H9 (cell line): ENCODE measurements around the gene OR2L2. TPM values are rescaled to one million over a fixed set of nuclear protein-coding genes. Genes with fewer than 3 reads are reported as not detected.

ENCODE experiments used
- DNase-seq: peaks from one replicate; pipeline ENCODE4 v3.0.0-alpha.2; 2017
- H2AFZ ChIP-seq: one replicate; pipeline ENCODE4 v1.6.1; 2013; ENCODE audit warnings: mild to moderate bottlenecking, low read length, control low read depth, moderate library complexity
- H2AK5ac ChIP-seq: 2 replicates; pipeline ENCODE4 v1.6.1; 2013; ENCODE audit warnings: low read length, control low read depth, mixed read lengths; ENCODE audit not compliant: insufficient read length
- H2BK120ac ChIP-seq: one replicate; pipeline ENCODE4 v1.6.1; 2013; ENCODE audit warnings: low read depth, mild to moderate bottlenecking, low read length, control low read depth, inconsistent platforms; ENCODE audit not compliant: poor library complexity, severe bottlenecking
- H2BK12ac ChIP-seq: 2 replicates; pipeline ENCODE4 v1.6.1; 2013; ENCODE audit warnings: low read length, control low read depth, mixed read lengths, low read depth; ENCODE audit not compliant: insufficient read length
- H2BK15ac ChIP-seq: 2 replicates; pipeline ENCODE4 v1.6.1; 2013; ENCODE audit warnings: low read depth, low read length, control low read depth
- H2BK20ac ChIP-seq: one replicate; pipeline ENCODE4 v1.6.1; 2013; ENCODE audit warnings: low read depth, mild to moderate bottlenecking, low read length, control low read depth, inconsistent platforms; ENCODE audit not compliant: poor library complexity, severe bottlenecking
- H2BK5ac ChIP-seq: 2 replicates; pipeline ENCODE4 v1.6.1; 2013; ENCODE audit warnings: low read length, control low read depth, mixed read lengths; ENCODE audit not compliant: insufficient read length
- H3K14ac ChIP-seq: 2 replicates; pipeline ENCODE4 v1.6.1; 2013; ENCODE audit warnings: low read length, control low read depth; ENCODE audit not compliant: insufficient read depth
- H3K18ac ChIP-seq: 2 replicates; pipeline ENCODE4 v1.6.1; 2013; ENCODE audit warnings: low read depth, mild to moderate bottlenecking, mixed read lengths, low read length, control low read depth; ENCODE audit not compliant: insufficient read length
- H3K23ac ChIP-seq: 2 replicates; pipeline ENCODE4 v1.6.1; 2013; ENCODE audit warnings: low read length, control low read depth, mixed read lengths, low read depth; ENCODE audit not compliant: insufficient read length
- H3K23me2 ChIP-seq: 2 replicates; pipeline ENCODE4 v1.6.1; 2013; ENCODE audit warnings: low read depth, mild to moderate bottlenecking, mixed read lengths, low read length, control low read depth; ENCODE audit not compliant: insufficient read length, poor library complexity, severe bottlenecking
- H3K27ac ChIP-seq: 2 replicates; pipeline ENCODE4 v1.5.1; 2013; ENCODE audit warnings: low read length, control low read depth, mixed read lengths, low read depth; ENCODE audit not compliant: insufficient read length
- H3K27me3 ChIP-seq: 2 replicates; pipeline ENCODE4 v1.6.1; 2013; ENCODE audit warnings: low read length, control low read depth, inconsistent platforms; ENCODE audit not compliant: insufficient read depth
- H3K4ac ChIP-seq: 2 replicates; pipeline ENCODE4 v1.6.1; 2013; ENCODE audit warnings: low read depth, mild to moderate bottlenecking, control low read depth, inconsistent platforms, low read length, moderate library complexity
- H3K4me1 ChIP-seq: 2 replicates; pipeline ENCODE4 v1.6.1; 2013; ENCODE audit warnings: low read length, control low read depth, inconsistent platforms; ENCODE audit not compliant: insufficient read depth
- H3K4me2 ChIP-seq: 2 replicates; pipeline ENCODE4 v1.6.1; 2013; ENCODE audit warnings: low read length, control low read depth, mixed read lengths; ENCODE audit not compliant: insufficient read length, insufficient read depth
- H3K56ac ChIP-seq: 2 replicates; pipeline ENCODE4 v1.6.1; 2013; ENCODE audit warnings: low read depth, mild to moderate bottlenecking, mixed read lengths, low read length, control low read depth; ENCODE audit not compliant: insufficient read length
- H3K79me1 ChIP-seq: 2 replicates; pipeline ENCODE4 v1.6.1; 2013; ENCODE audit warnings: low read depth, mild to moderate bottlenecking, moderate library complexity, low read length, control low read depth, inconsistent platforms; ENCODE audit not compliant: insufficient read depth, poor library complexity, severe bottlenecking
- H3K79me2 ChIP-seq: 2 replicates; pipeline ENCODE4 v1.6.1; 2013; ENCODE audit warnings: low read length, control low read depth, inconsistent platforms; ENCODE audit not compliant: insufficient read depth
- H3K9ac ChIP-seq: 2 replicates; pipeline ENCODE4 v1.6.1; 2013; ENCODE audit warnings: low read length, control low read depth, mixed read lengths; ENCODE audit not compliant: insufficient read length; ENCODE audit errors: extremely low read depth
- H3K9me3 ChIP-seq: one replicate; pipeline ENCODE4 v1.6.1; 2013; ENCODE audit warnings: low read depth, low read length, inconsistent platforms; ENCODE audit not compliant: control insufficient read depth
- H3T11ph ChIP-seq: one replicate; pipeline ENCODE4 v1.6.1; 2013; ENCODE audit warnings: mild to moderate bottlenecking, low read length, control low read depth, inconsistent platforms
- H4K20me1 ChIP-seq: one replicate; pipeline ENCODE4 v1.6.1; 2013; ENCODE audit not compliant: control insufficient read depth, insufficient read length, insufficient read depth
- H4K5ac ChIP-seq: 2 replicates; pipeline ENCODE4 v1.6.1; 2013; ENCODE audit warnings: low read depth, mild to moderate bottlenecking, mixed read lengths, low read length, control low read depth; ENCODE audit not compliant: insufficient read length
- H4K8ac ChIP-seq: replicated peaks from 2 replicates; pipeline ENCODE4 v1.6.1; 2013; ENCODE audit warnings: low read length, control low read depth, mixed read lengths, low read depth; ENCODE audit not compliant: insufficient read length
- H4K91ac ChIP-seq: 2 replicates; pipeline ENCODE4 v1.6.1; 2013; ENCODE audit warnings: low read depth, mild to moderate bottlenecking, moderate library complexity, mixed read lengths, low read length, control low read depth; ENCODE audit not compliant: insufficient read length
- H3K27ac Mint-ChIP-seq, 3 experiments: 2 replicates in 2 of 3; 3 replicates in 1 of 3; pipeline ENCODE4 v1.8.0; 2020 to 2021; ENCODE audit warnings: mixed read lengths in 3 of 3, mild to moderate bottlenecking in 1 of 3, moderate library complexity in 1 of 3
- H3K27me3 Mint-ChIP-seq: 2 replicates; pipeline ENCODE4 v1.8.0; 2021; ENCODE audit warnings: low read depth, mild to moderate bottlenecking, moderate library complexity, mixed read lengths
- H3K36me3 Mint-ChIP-seq, 3 experiments: 2 replicates in 2 of 3; 3 replicates in 1 of 3; pipeline ENCODE4 v1.8.0; 2020 to 2021; ENCODE audit warnings: low read depth in 3 of 3, mixed read lengths in 3 of 3; ENCODE audit not compliant: insufficient read depth in 1 of 3
- H3K4me1 Mint-ChIP-seq, 2 experiments: 2 replicates each; pipeline ENCODE4 v1.8.0; 2020; ENCODE audit warnings: mixed read lengths in 2 of 2
- H3K4me3 Mint-ChIP-seq, 2 experiments: 2 replicates in 1 of 2; 3 replicates in 1 of 2; pipeline ENCODE4 v1.8.0; 2020 to 2021; ENCODE audit warnings: mild to moderate bottlenecking in 2 of 2, mixed read lengths in 2 of 2, moderate library complexity in 1 of 2
- H3K9me3 Mint-ChIP-seq, 2 experiments: 2 replicates in 1 of 2; 3 replicates in 1 of 2; pipeline ENCODE4 v1.8.0; 2020; ENCODE audit warnings: mild to moderate bottlenecking in 2 of 2, mixed read lengths in 2 of 2, moderate library complexity in 1 of 2
- WGBS: extraction: QIAGEN DNeasy Blood & Tissue Kit; methylation state at CpG from one replicate; pipeline ENCODE4 v1.1.7; 2013; ENCODE audit warnings: missing lambda C conversion rate, low lambda C conversion rate, mixed read lengths; ENCODE audit not compliant: insufficient read length; ENCODE audit errors: extremely low coverage; 5-methylcytosine and 5-hydroxymethylcytosine counted together
- total RNA-seq: library from RNA; stranded (reverse); gene quantifications from 2 replicates; pipeline ENCODE4 v1.2.1, GENCODE V29; 2021
- TF ChIP-seq, protein P1 (sequence below): fragments of 200-600 bp; sonication (generic); conservative IDR thresholded peaks from 3 replicates; pipeline ENCODE4 v1.8.0; 2021; ENCODE audit warnings: antibody characterized with exemption, mild to moderate bottlenecking

The OR2L2 gene
- total RNA-seq, 1 experiment from 2014 or later, result not detected

DNA sequence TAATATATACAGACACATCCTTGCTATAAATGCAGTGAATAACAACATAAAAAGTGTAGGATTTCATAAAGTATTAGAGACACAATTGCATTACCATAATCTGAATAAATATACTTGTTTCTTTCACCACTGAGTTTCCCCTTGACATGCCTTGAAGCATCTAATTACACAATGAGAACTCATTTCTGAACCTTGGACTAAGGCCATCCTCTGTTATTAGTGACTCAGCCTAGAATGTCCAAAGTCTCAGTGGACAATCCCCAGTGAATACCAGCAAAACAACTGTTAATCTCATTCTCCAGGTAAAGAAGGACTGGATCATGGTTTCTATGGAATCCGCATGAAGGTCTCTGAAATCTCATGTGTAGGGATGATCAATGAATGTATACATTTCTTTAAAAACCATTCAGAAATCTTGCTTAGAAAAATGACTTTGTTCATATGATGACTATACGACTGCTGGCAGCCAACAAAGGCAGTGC is 16.6 kb upstream of the OR2L2 start, which contains the start of gene OR2L5:
OR2L5 (plus strand) TSS at position 432 of the 482 bp plus-strand sequence. CDS start 8,288 bp downstream, outside the sequence.
- no peak within 1 kb of the TSS for H3T11ph ChIP-seq
- H2BK120ac ChIP-seq, result no peak within 1 kb of the TSS
- no peak within 1 kb of the TSS for H2BK15ac ChIP-seq
- no peak within 1 kb of the TSS for H2BK20ac ChIP-seq
- H3K36me3 Mint-ChIP-seq, result peaks cover 0 to 22% (median 5%) of the 10 kb centered on the region in 3 experiments; a peak in 6 of 7 replicates
- H4K8ac ChIP-seq, result no peak within 1 kb of the TSS
- H3K27me3 ChIP-seq, result no peaks in the 10 kb centered on the region
- no peak within 1 kb of the TSS for H3K23ac ChIP-seq
- peaks cover 80 to 83% of the 10 kb centered on the region in 2 experiments for H3K9me3 Mint-ChIP-seq
- H3K9ac ChIP-seq, result no peak within 1 kb of the TSS
- H3K56ac ChIP-seq, result no peak within 1 kb of the TSS
- H4K91ac ChIP-seq, result no peak within 1 kb of the TSS
- no peak for DNase-seq
- no peak within 1 kb of the TSS for H2AFZ ChIP-seq
- H3K4me1 Mint-ChIP-seq, result no peaks in the 10 kb centered on the region
- H3K27me3 Mint-ChIP-seq, result no peaks in the 10 kb centered on the region; the same call in 1 of the 2 replicates
- no peaks in the 10 kb centered on the region for H3K79me1 ChIP-seq
- H3K4me2 ChIP-seq, result no peak within 1 kb of the TSS
- no peak within 1 kb of the TSS for H2AK5ac ChIP-seq
- H3K79me2 ChIP-seq, result no peaks in the 10 kb centered on the region
- WGBS, result no CpG with 5 or more reads among the region's 2 CpGs
- no peak within 1 kb of the TSS for H3K14ac ChIP-seq
- no peak within 1 kb of the TSS for H3K27ac Mint-ChIP-seq
- no peak within 1 kb of the TSS for H3K4ac ChIP-seq
- no peak within 1 kb of the TSS for H3K27ac ChIP-seq
- no peak within 1 kb of the TSS for H3K4me3 Mint-ChIP-seq
- H3K4me1 ChIP-seq, result no peaks in the 10 kb centered on the region
- H3K9me3 ChIP-seq, result peaks cover 45% of the 10 kb centered on the region
- TF ChIP-seq, protein P1, sequence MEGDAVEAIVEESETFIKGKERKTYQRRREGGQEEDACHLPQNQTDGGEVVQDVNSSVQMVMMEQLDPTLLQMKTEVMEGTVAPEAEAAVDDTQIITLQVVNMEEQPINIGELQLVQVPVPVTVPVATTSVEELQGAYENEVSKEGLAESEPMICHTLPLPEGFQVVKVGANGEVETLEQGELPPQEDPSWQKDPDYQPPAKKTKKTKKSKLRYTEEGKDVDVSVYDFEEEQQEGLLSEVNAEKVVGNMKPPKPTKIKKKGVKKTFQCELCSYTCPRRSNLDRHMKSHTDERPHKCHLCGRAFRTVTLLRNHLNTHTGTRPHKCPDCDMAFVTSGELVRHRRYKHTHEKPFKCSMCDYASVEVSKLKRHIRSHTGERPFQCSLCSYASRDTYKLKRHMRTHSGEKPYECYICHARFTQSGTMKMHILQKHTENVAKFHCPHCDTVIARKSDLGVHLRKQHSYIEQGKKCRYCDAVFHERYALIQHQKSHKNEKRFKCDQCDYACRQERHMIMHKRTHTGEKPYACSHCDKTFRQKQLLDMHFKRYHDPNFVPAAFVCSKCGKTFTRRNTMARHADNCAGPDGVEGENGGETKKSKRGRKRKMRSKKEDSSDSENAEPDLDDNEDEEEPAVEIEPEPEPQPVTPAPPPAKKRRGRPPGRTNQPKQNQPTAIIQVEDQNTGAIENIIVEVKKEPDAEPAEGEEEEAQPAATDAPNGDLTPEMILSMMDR, result no peak
- no peak within 1 kb of the TSS for H2BK5ac ChIP-seq
- H4K20me1 ChIP-seq, result no peaks in the 10 kb centered on the region
- H4K5ac ChIP-seq, result no peak within 1 kb of the TSS
- H2BK12ac ChIP-seq, result no peak within 1 kb of the TSS
- H3K23me2 ChIP-seq, result no peaks in the 10 kb centered on the region
- H3K18ac ChIP-seq, result no peak within 1 kb of the TSS
